Left cardiac atrium (tissue), 4 donors: ENCODE results near the gene TBX2. TPM values are rescaled to one million over a fixed set of nuclear protein-coding genes. Genes with fewer than 3 reads are reported as not detected.
A peak's percentile ranks its signal among the peaks of the same experiment; 100 is the strongest.

Experiments used
- ATAC-seq, 2 donors: fragments of 200-7000 bp; cut with Tn5 transposase; one replicate each; pipeline ENCODE4 v1.9.1; 2020; ENCODE audit warnings: mild to moderate bottlenecking in 2 of 2, moderate library complexity in 2 of 2
- DNase-seq: peaks from one replicate; pipeline ENCODE4 v3.0.0-alpha.2; 2020
- intact Hi-C, 2 donors: fragments of 100-400 bp; cut with DNase I; formaldehyde crosslinking; loops; one replicate each; pipeline versions ENCODE4 v1.14.1 to v1.15.1; 2022 to 2023
- total RNA-seq, 2 donors: library from RNA; stranded (reverse); fragmentation: NEBNext Ultra II Directional; extraction: Animal tissue kit (Norgen Biotek cat#: 25700); gene quantifications; one replicate each; pipeline ENCODE4 v1.2.1, GENCODE V29; 2021
- donor health status: DM: no; HTN: yes; CAD: no.
- donor health status: DM: no; HTN: yes; CAD: no; lungs with severe emphysema.
- donor health status: DM: yes; HTN: yes; CAD: no.
- donor health status: Dilated cardiomyopathy.

TBX2 gene
- total RNA-seq, 2 donors from 2014 or later: 12.1 to 17.0 TPM

GRCh38 chr17:61408151-61409041, 8.8 kb downstream of the TBX2 start:
- DNase-seq (peak; percentile 23), ATAC-seq (no peak)

DNA sequence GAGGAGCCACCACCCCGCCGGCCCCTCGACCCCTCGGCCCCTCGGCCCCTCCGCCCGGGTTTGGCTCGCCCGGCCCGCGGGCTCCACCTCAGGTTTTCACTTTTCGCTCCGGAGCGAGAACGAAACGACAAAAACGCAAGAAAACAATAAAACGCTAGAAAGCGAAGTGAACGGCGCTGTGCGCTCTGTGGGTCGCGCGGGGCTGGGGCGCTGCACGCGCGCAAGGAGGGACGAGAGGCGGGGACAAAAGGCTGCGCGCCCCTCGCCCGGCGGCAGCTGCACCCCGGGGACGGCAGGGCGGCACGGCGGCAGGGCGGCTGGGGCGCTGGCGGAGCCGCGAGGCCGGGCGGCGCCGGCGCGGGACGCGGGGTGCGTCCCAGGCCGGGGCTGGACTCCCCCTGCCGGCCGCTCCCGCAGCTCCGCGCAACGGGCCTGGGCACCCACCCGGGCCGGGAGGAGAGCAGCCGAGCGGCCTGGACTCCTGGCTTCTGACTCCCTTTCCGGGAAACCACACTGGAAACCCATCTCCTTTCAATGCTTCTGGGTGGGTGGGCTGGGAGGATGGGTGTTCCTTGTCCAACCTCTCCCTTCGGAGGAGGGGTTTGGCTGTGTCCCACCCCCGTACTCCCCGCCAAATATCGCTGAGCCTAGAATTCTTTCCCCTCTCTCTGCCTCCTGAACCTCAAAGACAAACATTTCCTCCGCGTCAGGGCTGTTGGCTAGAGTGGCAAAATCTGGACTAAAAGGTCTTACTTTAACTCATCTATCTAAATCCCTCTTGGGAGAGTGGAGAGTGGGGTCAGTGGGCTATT, 9.9 kb downstream of the TBX2 start:
- ATAC-seq (peak; percentile 24 to 32), DNase-seq (no peak)
- intact Hi-C loops: loop anchor here (10.0 kb wide), 3 partner anchors 145 to 425 kb away; no protein-coding TSS in a partner anchor

More at GRCh38 chr17:61408151-61409041, 8.8 kb downstream of the TBX2 start:
- intact Hi-C loops: loop anchor here in 1 of 2 donors (10.0 kb wide), 1 partner anchor 404 kb away; no protein-coding TSS in a partner anchor

GRCh38 chr17:61410141-61411010, 10.7 kb downstream of the TBX2 start:
- DNase-seq: peak; percentile 81
- ATAC-seq: peak; percentile 45 to 62
- intact Hi-C loops: loop anchor here (10.0 kb wide), 2 partner anchors 144 to 424 kb away; no protein-coding TSS in a partner anchor

DNA sequence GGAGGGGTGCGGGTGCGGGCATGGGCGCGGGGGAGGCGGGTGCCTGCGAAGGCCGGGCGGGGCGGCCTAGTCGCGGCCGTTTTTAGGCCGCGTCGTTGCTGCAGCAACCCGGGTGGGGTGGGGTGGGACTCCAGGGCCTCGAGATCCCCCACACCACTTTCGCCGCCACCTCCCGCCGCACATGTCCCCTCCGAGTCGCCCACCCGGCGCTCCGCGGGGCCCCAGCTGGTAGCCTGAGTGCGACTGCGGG, 11.3 kb downstream of the TBX2 start:
- intact Hi-C loops: loop anchor here (10.0 kb wide), 2 partner anchors 144 to 424 kb away; no protein-coding TSS in a partner anchor
- ATAC-seq (no peak), DNase-seq (no peak)

- peak; percentile 49 to 52 for ATAC-seq
- intact Hi-C loops: loop anchor here (10.0 kb wide), 2 partner anchors 143 to 423 kb away; no protein-coding TSS in a partner anchor
These were observed 11.9 kb downstream of the TBX2 start for GRCh38 chr17:61411261-61412142.

DNA sequence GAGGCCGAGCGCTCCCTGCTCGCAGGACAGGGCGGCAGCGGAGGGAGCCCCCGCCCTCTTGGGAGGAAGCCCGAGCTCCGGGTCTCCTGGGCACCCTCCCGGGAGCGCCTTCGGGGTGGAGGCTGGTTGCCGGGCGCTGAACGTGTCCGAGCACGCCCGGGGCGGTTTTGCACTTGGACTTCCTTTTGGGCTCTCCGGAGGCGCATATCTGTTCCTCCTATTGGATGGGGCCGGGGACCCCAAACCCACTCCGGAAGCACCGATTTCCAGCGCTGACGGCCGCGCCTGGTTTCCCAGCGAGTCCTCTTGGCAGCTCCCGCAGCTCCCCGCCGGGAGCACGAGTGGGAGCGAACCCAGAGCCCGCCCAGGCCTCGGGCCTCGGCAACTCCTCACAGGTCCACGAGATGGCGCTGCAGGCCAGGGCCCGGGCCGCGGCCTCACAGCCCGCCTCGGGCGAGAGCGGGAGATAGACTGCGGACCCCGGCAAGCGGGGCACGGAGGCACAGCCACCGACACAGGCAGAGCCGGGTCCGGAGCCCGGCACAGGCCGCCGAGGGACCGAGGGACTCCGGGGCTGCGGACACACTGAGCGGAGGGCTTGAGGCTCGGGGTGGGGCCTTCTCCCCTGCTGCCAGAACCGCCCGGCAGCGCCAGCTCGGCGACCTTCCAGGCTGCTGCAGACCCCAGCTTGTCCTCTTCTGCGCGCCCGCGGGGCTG, 12.7 kb downstream of the TBX2 start:
- DNase-seq (peak; percentile 86), ATAC-seq (peak; percentile 77 to 83)
- intact Hi-C loops: loop anchor here (10.0 kb wide), 2 partner anchors 142 to 422 kb away; no protein-coding TSS in a partner anchor

More at GRCh38 chr17:61411261-61412142, 11.9 kb downstream of the TBX2 start:
- DNase-seq: peak; percentile 58

DNA sequence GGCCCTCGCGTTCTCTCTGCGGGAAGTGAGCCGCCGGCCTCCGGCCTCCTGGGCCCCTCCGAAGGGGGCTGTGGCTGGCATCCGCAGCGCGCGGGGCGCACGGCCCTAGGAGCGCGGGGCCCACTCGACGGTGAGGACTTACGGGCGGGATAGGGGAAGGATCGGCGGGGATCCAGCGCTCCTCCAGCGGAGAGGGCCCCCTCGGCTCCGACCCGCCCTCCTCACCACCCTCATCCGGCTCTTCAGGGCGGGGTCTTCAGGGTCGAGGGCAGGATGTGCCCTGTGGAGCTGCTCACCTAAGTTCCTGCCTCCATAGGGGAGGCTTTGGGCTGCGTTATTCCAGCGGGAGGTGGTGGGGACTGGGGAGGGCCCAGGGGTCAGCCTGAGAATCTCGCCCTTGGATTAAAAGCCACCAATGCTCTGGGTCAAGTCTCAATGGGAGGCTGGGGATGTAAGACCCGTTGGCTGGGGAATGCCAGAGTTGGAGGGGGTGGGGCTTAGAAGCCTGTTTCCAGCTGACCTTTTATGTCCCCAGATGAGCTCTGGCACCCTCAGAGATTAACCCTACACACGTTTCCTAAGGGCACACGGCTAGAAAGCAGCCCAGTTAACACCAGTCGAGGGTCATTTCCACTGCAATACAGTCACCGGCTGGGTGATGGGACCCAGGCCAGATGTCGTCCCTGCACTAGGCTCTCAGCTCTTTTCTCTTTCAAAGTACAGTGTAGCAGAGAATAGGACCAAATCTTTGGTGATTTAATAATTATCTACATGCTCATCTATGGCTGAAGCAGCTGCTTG, 13.4 kb downstream of the TBX2 start:
- peak in 1 of 2 donors; percentile 0 for ATAC-seq
- DNase-seq: peak; percentile 16

GRCh38 chr17:61413661-61414126, 14.1 kb downstream of the TBX2 start:
- intact Hi-C loops: loop anchor here (10.0 kb wide), 2 partner anchors 141 to 421 kb away; no protein-coding TSS in a partner anchor
- DNase-seq: no peak

More for the DNA sequence above, 13.4 kb downstream of the TBX2 start:
- intact Hi-C loops: loop anchor here (10.0 kb wide), 2 partner anchors 142 to 422 kb away; no protein-coding TSS in a partner anchor

GRCh38 chr17:61414141-61414935, 14.7 kb downstream of the TBX2 start:
- ATAC-seq: no peak
- peak; percentile 51 for DNase-seq
- intact Hi-C loops: loop anchor here (10.0 kb wide), 2 partner anchors 140 to 420 kb away; no protein-coding TSS in a partner anchor

More at GRCh38 chr17:61413661-61414126, 14.1 kb downstream of the TBX2 start:
- no peak for ATAC-seq

GRCh38 chr17:61414936-61415251, 15.3 kb downstream of the TBX2 start:
- ATAC-seq: no peak

GRCh38 chr17:61415374-61416210, 15.9 kb downstream of the TBX2 start:
- ATAC-seq: no peak
- no peak for DNase-seq
- intact Hi-C loops: loop anchor here (5.0 to 10.0 kb wide), 4 partner anchors 137 to 652 kb away; partner anchors contain the start of gene MED13 (in 1 of the 2)

More at GRCh38 chr17:61414936-61415251, 15.3 kb downstream of the TBX2 start:
- DNase-seq: no peak
- intact Hi-C loops: loop anchor here (5.0 to 10.0 kb wide), 4 partner anchors 137 to 652 kb away; partner anchors contain the start of gene MED13 (in 1 of the 2)

GRCh38 chr17:61416211-61416539, 16.5 kb downstream of the TBX2 start:
- ATAC-seq (no peak), DNase-seq (no peak)
- intact Hi-C loops: loop anchor here (5.0 to 10.0 kb wide), 4 partner anchors 136 to 651 kb away; partner anchors contain the start of gene MED13 (in 1 of the 2)

- ATAC-seq (peak; percentile 72 to 81), DNase-seq (peak; percentile 92)
- intact Hi-C loops: loop anchor here (5.0 to 10.0 kb wide), 4 partner anchors 136 to 651 kb away; partner anchors contain the start of gene MED13 (in 1 of the 2)
These were observed 17.1 kb downstream of the TBX2 start for GRCh38 chr17:61416540-61417363.
